Skeletal muscle tissue (tissue), 4 donors: Measurements from ENCODE around the gene DLG3. TPM values are rescaled to one million over a fixed set of nuclear protein-coding genes. Genes with fewer than 3 reads are reported as not detected.
A peak's percentile ranks its signal among the peaks of the same experiment; 100 is the strongest.

Source experiments
- H3K27ac ChIP-seq: one replicate; pipeline ENCODE4 v1.7.0; 2013; ENCODE audit warnings: mild to moderate bottlenecking, low read depth, low read length, inconsistent platforms
- H3K27me3 ChIP-seq, 3 donors: one replicate each; pipeline ENCODE4 v1.7.0; 2013; ENCODE audit warnings: low read length in 3 of 3; ENCODE audit not compliant: control insufficient read depth in 3 of 3, insufficient read depth in 3 of 3
- H3K36me3 ChIP-seq, 3 donors: one replicate each; pipeline ENCODE4 v1.7.0; 2013; ENCODE audit warnings: low read length in 3 of 3; ENCODE audit not compliant: control insufficient read depth in 3 of 3, insufficient read depth in 3 of 3
- H3K4me1 ChIP-seq, 3 donors: one replicate each; pipeline ENCODE4 v1.7.0; 2013; ENCODE audit warnings: low read length in 3 of 3, mild to moderate bottlenecking in 3 of 3; ENCODE audit not compliant: control insufficient read depth in 3 of 3, insufficient read depth in 3 of 3
- H3K4me3 ChIP-seq, 3 donors: one replicate each; pipeline ENCODE4 v1.7.0; 2013; ENCODE audit warnings: low read length in 3 of 3
- H3K9ac ChIP-seq, 3 donors: one replicate each; pipeline ENCODE4 v1.7.0; 2013; ENCODE audit warnings: low read length in 3 of 3, mild to moderate bottlenecking in 3 of 3, moderate library complexity in 2 of 3, low read depth in 1 of 3
- H3K9me3 ChIP-seq, 3 donors: one replicate each; pipeline ENCODE4 v1.7.0; 2013; ENCODE audit warnings: low read length in 3 of 3; ENCODE audit not compliant: control insufficient read depth in 3 of 3
- total RNA-seq: library from RNA; depleted of rRNA; stranded (reverse); fragments of >200 nt; gene quantifications from one replicate; pipeline ENCODE4 v1.2.3, GENCODE V29; 2014
- donor health status: Osteomylitis.

The DLG3 gene
- total RNA-seq, 1 donor from 2014 or later: 7.3 TPM

DNA sequence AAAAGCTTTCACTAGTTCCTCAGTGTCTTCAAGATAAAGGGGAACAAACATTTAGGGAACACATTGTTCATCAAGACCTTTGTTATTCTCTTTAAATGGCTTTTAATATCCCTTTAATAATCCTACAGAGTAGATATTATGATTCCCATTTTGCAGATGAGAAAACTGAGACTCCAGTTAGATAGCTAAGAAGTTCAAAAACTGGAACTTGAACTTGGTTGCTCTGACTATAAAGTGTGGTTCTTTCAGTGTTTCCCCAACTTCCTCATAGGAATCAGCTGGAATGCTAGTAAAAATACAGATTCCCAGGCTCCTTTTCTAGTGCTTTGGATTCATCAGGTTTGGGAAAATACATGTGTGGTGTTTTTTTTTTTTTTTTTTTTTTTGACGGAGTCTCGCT lies 37.7 kb downstream of the DLG3 start:
- no peak overlapping the region for H3K27ac ChIP-seq
- H3K27me3 ChIP-seq: no peaks in the 10 kb centered on the region
- H3K9ac ChIP-seq: no peak overlapping the region
- no peak overlapping the region for H3K4me3 ChIP-seq
- no peaks in the 10 kb centered on the region for H3K9me3 ChIP-seq
- H3K36me3 ChIP-seq: no peaks in the 10 kb centered on the region
- peaks cover 15 to 25% (median 17%) of the 10 kb centered on the region in 3 donors for H3K4me1 ChIP-seq

GRCh38 chrX:70485466-70485865 lies 40.8 kb downstream of the DLG3 start:
- no peaks in the 10 kb centered on the region for H3K36me3 ChIP-seq
- H3K27ac ChIP-seq: no peak overlapping the region
- H3K9ac ChIP-seq: no peak overlapping the region
- peaks cover 8 to 14% (median 10%) of the 10 kb centered on the region in 3 donors for H3K4me1 ChIP-seq
- no peaks in the 10 kb centered on the region for H3K9me3 ChIP-seq
- H3K27me3 ChIP-seq: no peaks in the 10 kb centered on the region
- no peak overlapping the region for H3K4me3 ChIP-seq

DNA sequence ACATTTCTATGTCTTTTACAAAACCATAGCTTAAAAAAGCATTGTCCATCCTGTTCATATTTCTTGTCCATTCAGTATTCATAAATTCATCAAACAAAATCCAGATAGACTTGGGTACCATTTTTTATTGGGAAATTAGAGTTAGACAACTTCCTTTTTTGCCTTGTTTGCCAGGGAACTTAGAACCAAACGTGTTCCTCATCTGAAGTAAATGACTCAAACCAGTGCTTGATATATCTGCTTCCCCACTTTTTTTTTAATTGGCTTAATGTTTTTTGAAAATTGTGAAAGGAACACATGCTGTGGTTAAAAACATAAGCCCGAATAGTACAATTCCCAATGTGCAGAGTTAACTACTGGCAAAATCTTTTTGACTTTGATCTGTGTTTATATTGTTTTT lies 44.2 kb downstream of the DLG3 start:
- Histone ChIP-seq H3K27me3 (no peaks in the 10 kb centered on the region), H3K27ac (no peak overlapping the region), H3K36me3 (peaks cover 0 to 6% (median 2%) of the 10 kb centered on the region in 3 donors), H3K9ac (no peak overlapping the region), H3K9me3 (no peaks in the 10 kb centered on the region), H3K4me1 (no peaks in the 10 kb centered on the region), H3K4me3 (no peak overlapping the region)

DNA sequence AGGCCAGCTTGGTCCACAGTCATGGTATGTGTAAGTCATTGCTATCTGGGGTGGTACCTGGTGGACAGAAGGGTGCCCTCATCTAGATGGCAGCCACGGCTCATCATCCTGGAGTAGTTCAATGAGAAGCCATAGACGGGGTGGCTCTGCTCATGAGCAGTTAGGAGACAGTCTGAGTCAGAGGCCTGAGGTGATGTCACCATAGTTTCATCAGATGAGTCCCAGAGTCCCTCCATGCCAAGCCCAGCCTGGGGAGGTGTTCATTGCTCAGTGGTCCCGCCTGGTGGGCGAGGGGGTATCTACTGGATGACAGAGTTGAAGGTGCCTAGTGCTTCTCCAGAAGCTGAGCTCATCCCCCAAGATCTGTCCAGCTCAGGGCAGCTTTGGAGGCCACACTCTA lies 49.8 kb downstream of the DLG3 start:
- peaks cover 4 to 19% (median 14%) of the 10 kb centered on the region in 3 donors for H3K36me3 ChIP-seq
- peaks cover 0 to 4% (median 0%) of the 10 kb centered on the region in 3 donors for H3K27me3 ChIP-seq
- H3K9me3 ChIP-seq: no peaks in the 10 kb centered on the region
- no peak overlapping the region for H3K4me3 ChIP-seq
- peaks cover 0 to 18% (median 13%) of the 10 kb centered on the region in 3 donors for H3K4me1 ChIP-seq
- no peak overlapping the region for H3K9ac ChIP-seq
- H3K27ac ChIP-seq: no peak overlapping the region

- peaks cover 0 to 18% (median 13%) of the 10 kb centered on the region in 3 donors for H3K4me1 ChIP-seq
- no peaks in the 10 kb centered on the region for H3K9me3 ChIP-seq
- peak overlapping the region; percentile 71 for H3K27ac ChIP-seq
- H3K9ac ChIP-seq: no peak overlapping the region
- no peak overlapping the region for H3K4me3 ChIP-seq
- H3K27me3 ChIP-seq: peaks cover 0 to 4% (median 0%) of the 10 kb centered on the region in 3 donors
- peaks cover 7 to 27% (median 17%) of the 10 kb centered on the region in 3 donors for H3K36me3 ChIP-seq
Measured at GRCh38 chrX:70496491-70496890, 51.9 kb downstream of the DLG3 start.

DNA sequence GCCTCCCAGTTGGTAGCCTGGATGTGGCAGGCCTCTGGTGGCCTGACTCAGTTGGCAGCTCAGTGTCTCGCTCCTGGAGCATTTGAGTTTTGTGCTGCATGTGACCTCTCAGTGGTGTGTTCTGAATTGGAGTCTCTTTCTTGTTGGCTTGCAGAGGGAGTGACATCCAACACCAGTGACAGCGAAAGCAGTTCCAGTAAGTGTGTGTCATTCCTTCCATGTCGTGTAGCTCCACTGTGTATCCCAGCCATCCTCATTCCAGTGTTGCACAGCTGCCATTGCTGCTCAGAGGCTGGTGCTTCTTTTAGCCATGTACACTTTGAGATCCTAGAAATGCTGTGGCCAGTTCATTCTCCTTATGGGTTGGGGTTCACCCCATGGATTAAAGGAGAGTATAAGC lies 52.4 kb downstream of the DLG3 start:
- H3K4me3 ChIP-seq: no peak overlapping the region
- no peaks in the 10 kb centered on the region for H3K9me3 ChIP-seq
- peaks cover 0 to 4% (median 0%) of the 10 kb centered on the region in 3 donors for H3K27me3 ChIP-seq
- H3K36me3 ChIP-seq: peaks cover 7 to 27% (median 17%) of the 10 kb centered on the region in 3 donors
- peaks cover 0 to 18% (median 13%) of the 10 kb centered on the region in 3 donors for H3K4me1 ChIP-seq
- H3K9ac ChIP-seq: no peak overlapping the region
- peak overlapping the region; percentile 71 for H3K27ac ChIP-seq

DNA sequence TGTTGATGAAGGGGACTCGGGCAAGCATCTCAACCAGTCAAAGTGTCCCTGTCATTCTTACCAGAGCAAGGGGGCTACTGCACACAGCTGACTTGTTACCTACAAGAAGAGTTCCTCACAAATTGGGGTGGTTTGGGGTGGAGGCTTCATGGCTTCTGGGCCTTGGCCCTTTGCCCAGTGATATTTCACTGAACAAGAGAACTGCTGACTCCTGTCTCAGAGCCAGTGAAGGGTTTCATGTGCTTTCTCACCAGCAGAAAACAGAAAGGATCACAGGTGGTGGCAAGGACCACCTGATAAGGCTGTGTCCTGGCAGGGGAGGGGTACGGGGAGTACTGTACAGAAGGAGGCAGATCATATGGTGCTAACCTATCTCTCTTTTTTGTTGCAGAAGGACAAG lies 53.5 kb downstream of the DLG3 start:
- Histone ChIP-seq H3K27me3 (peaks cover 0 to 4% (median 0%) of the 10 kb centered on the region in 3 donors), H3K9ac (no peak overlapping the region), H3K4me3 (no peak overlapping the region), H3K9me3 (no peaks in the 10 kb centered on the region), H3K36me3 (peaks cover 9 to 27% (median 17%) of the 10 kb centered on the region in 3 donors), H3K27ac (no peak overlapping the region), H3K4me1 (peaks cover 0 to 18% (median 13%) of the 10 kb centered on the region in 3 donors)

DNA sequence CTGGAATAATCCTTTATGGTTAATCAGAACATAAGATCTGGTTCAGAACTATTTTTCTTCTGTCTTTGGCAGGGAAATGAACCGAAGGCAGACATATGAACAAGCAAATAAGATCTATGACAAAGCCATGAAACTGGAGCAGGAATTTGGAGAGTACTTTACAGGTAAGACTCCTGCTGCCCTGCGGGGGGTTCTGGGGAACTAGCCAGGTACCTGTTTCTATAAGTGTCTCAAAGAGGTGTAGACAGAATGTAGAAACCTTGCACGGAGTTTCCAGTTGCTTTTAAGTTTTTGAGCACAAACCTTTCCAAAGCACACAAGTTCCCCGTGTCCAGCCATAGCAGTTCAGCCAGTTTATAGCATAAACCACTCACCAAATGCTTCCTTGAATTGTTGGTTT lies 56.2 kb downstream of the DLG3 start:
- Histone ChIP-seq H3K4me3 (no peak overlapping the region), H3K9ac (no peak overlapping the region), H3K36me3 (peaks cover 5 to 17% (median 12%) of the 10 kb centered on the region in 3 donors), H3K4me1 (peaks cover 0 to 18% (median 13%) of the 10 kb centered on the region in 3 donors), H3K27ac (no peak overlapping the region), H3K27me3 (no peaks in the 10 kb centered on the region), H3K9me3 (no peaks in the 10 kb centered on the region)

DNA sequence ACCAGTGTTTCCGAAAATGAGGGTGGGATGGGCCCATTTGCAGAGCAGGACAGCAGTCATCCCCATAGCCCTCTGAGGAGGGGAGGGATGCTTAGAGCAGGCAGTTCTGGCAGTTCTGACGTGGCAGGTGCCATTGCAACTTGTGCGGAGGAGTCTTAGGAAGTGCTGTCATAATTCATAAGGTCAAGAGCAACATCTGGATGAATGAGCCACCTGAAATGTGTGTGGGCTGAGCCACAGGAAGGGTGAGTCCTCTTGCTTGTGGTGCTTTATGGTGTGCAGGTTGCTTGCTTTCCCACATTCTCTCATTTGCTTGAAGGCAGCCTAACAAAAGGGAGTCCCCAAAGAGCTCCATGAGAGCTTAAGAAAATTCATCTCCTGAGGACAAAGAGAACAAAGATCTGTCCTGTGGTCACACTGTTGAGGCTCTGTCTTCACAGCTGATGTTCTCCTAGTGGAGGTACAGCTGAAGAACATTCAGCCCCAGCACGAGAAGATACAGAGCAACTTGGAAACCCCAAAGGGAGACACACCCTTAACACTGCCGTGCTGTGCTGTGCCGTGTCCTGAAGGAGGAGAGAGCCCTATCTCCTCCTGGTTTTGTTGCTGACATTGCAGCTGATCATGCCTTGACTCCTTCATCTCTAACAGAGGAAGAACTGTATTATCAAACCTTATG lies 60.3 kb downstream of the DLG3 start:
- no peak overlapping the region for H3K4me3 ChIP-seq
- no peaks in the 10 kb centered on the region for H3K27me3 ChIP-seq
- H3K27ac ChIP-seq: no peak overlapping the region
- H3K9me3 ChIP-seq: no peaks in the 10 kb centered on the region
- H3K9ac ChIP-seq: no peak overlapping the region
- peaks cover 1 to 4% (median 4%) of the 10 kb centered on the region in 3 donors for H3K36me3 ChIP-seq
- no peaks in the 10 kb centered on the region for H3K4me1 ChIP-seq

DNA sequence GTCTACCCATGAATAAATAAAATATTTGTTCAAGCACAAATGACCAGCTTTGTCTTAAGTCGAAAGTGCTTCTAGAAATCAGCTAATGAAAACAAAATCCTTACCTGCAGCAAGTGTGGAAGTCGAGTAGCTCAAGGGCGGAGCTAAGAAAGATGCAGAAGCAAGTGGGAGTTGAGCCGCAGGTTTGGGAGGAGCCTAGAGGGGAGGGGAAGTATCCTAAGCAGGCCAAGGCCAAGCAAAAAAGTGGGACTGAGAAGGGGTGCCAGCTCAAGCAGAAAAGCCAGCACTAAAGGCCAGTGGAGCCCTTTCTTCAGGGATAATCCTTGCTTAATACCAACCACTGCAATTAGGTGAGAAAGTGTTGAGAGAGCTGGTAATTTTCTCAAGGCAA lies 60.8 kb downstream of the DLG3 start:
- Histone ChIP-seq H3K36me3 (peaks cover 0 to 2% (median 2%) of the 10 kb centered on the region in 3 donors), H3K9me3 (no peaks in the 10 kb centered on the region), H3K27me3 (no peaks in the 10 kb centered on the region), H3K4me3 (no peak overlapping the region), H3K27ac (no peak overlapping the region), H3K9ac (no peak overlapping the region), H3K4me1 (no peaks in the 10 kb centered on the region)
